Measurements from ENCODE around the gene TRAF2. TPM values are rescaled to one million over a fixed set of nuclear protein-coding genes. Genes with fewer than 3 reads are reported as not detected.

TRAF2 gene
- total RNA-seq, 1 donor, result 6.2 TPM

- no peak overlapping the region for H3K4me2 ChIP-seq (ENCODE audit: insufficient read depth, low read length)
- DNase-seq (ENCODE audit: insufficient read length, low spot score, missing footprints), result peak; percentile 67
- H3K9me3 ChIP-seq (ENCODE audit: low read depth, low read length), result no peaks in the 10 kb centered on the region
- peaks cover 3% of the 10 kb centered on the region for H3K79me2 ChIP-seq (ENCODE audit: insufficient read depth, low read length)
- H3K4me3 ChIP-seq (ENCODE audit: insufficient read depth, low read length), result no peak overlapping the region
- no peak for TF ChIP-seq CTCF (IDR thresholded peaks at IDR 0.05; ENCODE audit: extremely low read depth, low read depth, low read length)
- no peaks in the 10 kb centered on the region for H3K27me3 ChIP-seq (ENCODE audit: insufficient read depth, low read length)
- no peak overlapping the region for H3K27ac ChIP-seq (ENCODE audit: low read depth, low read length)
- H4K20me1 ChIP-seq (ENCODE audit: insufficient read depth, low read length), result peaks cover 18% of the 10 kb centered on the region
- peaks cover 16% of the 10 kb centered on the region for H3K4me1 ChIP-seq (ENCODE audit: insufficient read depth, low read length)
- no peak overlapping the region for H2AFZ ChIP-seq (ENCODE audit: low read length)
- H3K36me3 ChIP-seq (ENCODE audit: insufficient read depth, low read length), result peaks cover 15% of the 10 kb centered on the region
Observed at GRCh38 chr9:136854842-136855460, 31.4 kb upstream of the TRAF2 start.

DNA sequence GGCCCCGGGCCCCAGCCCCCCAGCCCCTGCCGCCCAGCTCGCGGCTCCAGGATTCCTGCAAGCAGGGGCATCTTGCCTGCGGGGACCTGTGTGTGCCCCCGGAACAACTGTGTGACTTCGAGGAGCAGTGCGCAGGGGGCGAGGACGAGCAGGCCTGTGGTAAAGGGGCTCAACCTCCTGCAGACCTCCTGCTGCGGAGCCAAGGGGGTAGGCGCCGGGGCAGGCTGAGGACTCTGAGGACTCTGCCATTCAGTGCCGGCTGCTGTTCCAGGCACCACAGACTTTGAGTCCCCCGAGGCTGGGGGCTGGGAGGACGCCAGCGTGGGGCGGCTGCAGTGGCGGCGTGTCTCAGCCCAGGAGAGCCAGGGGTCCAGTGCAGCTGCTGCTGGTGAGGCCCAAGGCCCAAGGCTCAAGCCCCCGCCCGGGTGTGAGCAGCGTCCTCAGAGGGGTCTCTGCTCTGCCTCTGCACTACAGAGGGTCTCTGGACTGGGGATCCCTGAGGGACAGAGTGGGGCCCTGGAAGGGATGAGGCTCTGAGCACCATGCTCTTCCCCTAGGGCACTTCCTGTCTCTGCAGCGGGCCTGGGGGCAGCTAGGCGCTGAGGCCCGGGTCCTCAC lies 30.7 kb upstream of the TRAF2 start:
- DNase-seq (ENCODE audit: insufficient read length, low spot score, missing footprints), result peak; percentile 80
- no peaks in the 10 kb centered on the region for H3K79me2 ChIP-seq (ENCODE audit: insufficient read depth, low read length)

DNA sequence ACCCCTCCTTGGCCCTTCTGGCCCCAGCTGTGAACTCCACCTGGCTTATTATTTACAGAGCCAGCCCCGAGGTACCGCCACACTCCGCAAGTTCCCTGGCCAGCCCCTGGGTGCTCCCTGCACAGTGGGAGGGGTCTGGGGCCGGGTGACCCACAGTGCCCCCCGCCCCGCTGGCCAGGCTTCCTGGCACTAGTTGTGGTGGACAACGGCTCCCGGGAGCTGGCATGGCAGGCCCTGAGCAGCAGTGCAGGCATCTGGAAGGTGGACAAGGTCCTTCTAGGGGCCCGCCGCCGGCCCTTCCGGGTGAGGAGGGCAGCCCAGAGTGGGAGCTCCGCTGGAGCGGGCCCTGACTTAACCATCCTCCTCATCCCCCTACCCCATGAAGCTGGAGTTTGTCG lies 30.2 kb upstream of the TRAF2 start:
- H3K4me2 ChIP-seq (ENCODE audit: insufficient read depth, low read length), result no peak overlapping the region
- peaks cover 10% of the 10 kb centered on the region for H4K20me1 ChIP-seq (ENCODE audit: insufficient read depth, low read length)
- DNase-seq (ENCODE audit: insufficient read length, low spot score, missing footprints), result peak; percentile 65
- no peaks in the 10 kb centered on the region for H3K27me3 ChIP-seq (ENCODE audit: insufficient read depth, low read length)
- H3K9me3 ChIP-seq (ENCODE audit: low read depth, low read length), result no peaks in the 10 kb centered on the region
- H3K4me1 ChIP-seq (ENCODE audit: insufficient read depth, low read length), result peaks cover 11% of the 10 kb centered on the region
- no peak overlapping the region for H2AFZ ChIP-seq (ENCODE audit: low read length)
- H3K36me3 ChIP-seq (ENCODE audit: insufficient read depth, low read length), result peaks cover 6% of the 10 kb centered on the region
- no peak for TF ChIP-seq CTCF (IDR thresholded peaks at IDR 0.05; ENCODE audit: extremely low read depth, low read depth, low read length)
- H3K4me3 ChIP-seq (ENCODE audit: insufficient read depth, low read length), result no peak overlapping the region
- no peaks in the 10 kb centered on the region for H3K79me2 ChIP-seq (ENCODE audit: insufficient read depth, low read length)
- no peak overlapping the region for H3K27ac ChIP-seq (ENCODE audit: low read depth, low read length)

More for the DNA sequence above, 30.7 kb upstream of the TRAF2 start:
- Histone ChIP-seq H3K9me3 (ENCODE audit: low read depth, low read length) (no peaks in the 10 kb centered on the region), H2AFZ (ENCODE audit: low read length) (no peak overlapping the region), H4K20me1 (ENCODE audit: insufficient read depth, low read length) (peaks cover 12% of the 10 kb centered on the region), H3K27me3 (ENCODE audit: insufficient read depth, low read length) (no peaks in the 10 kb centered on the region), H3K27ac (ENCODE audit: low read depth, low read length) (no peak overlapping the region), H3K4me1 (ENCODE audit: insufficient read depth, low read length) (peaks cover 11% of the 10 kb centered on the region), H3K4me2 (ENCODE audit: insufficient read depth, low read length) (no peak overlapping the region), H3K4me3 (ENCODE audit: insufficient read depth, low read length) (no peak overlapping the region), H3K36me3 (ENCODE audit: insufficient read depth, low read length) (peaks cover 11% of the 10 kb centered on the region)
- TF ChIP-seq CTCF (IDR thresholded peaks at IDR 0.05; ENCODE audit: extremely low read depth, low read depth, low read length), result no peak

GRCh38 chr9:136856541-136857141 lies 29.7 kb upstream of the TRAF2 start:
- DNase-seq (ENCODE audit: insufficient read length, low spot score, missing footprints), result peak; percentile 74
- no peak overlapping the region for H3K4me3 ChIP-seq (ENCODE audit: insufficient read depth, low read length)
- no peak overlapping the region for H3K4me2 ChIP-seq (ENCODE audit: insufficient read depth, low read length)
- no peak overlapping the region for H3K27ac ChIP-seq (ENCODE audit: low read depth, low read length)
- peaks cover 11% of the 10 kb centered on the region for H3K4me1 ChIP-seq (ENCODE audit: insufficient read depth, low read length)
- H3K79me2 ChIP-seq (ENCODE audit: insufficient read depth, low read length), result no peaks in the 10 kb centered on the region
- H3K9me3 ChIP-seq (ENCODE audit: low read depth, low read length), result no peaks in the 10 kb centered on the region
- TF ChIP-seq CTCF (IDR thresholded peaks at IDR 0.05; ENCODE audit: extremely low read depth, low read depth, low read length), result no peak
- peaks cover 10% of the 10 kb centered on the region for H4K20me1 ChIP-seq (ENCODE audit: insufficient read depth, low read length)
- peaks cover 3% of the 10 kb centered on the region for H3K36me3 ChIP-seq (ENCODE audit: insufficient read depth, low read length)
- H2AFZ ChIP-seq (ENCODE audit: low read length), result no peak overlapping the region
- no peaks in the 10 kb centered on the region for H3K27me3 ChIP-seq (ENCODE audit: insufficient read depth, low read length)
